HG03432 (cell line): ENCODE measurements around the gene ABHD17A.
A peak's percentile ranks its signal among the peaks of the same experiment; 100 is the strongest.
"Not testable (repeated sequence)": the region's sequence is repeated elsewhere in the genome, so short reads cannot be mapped to it uniquely, and the experiment has no call there.

Experiments used
- ATAC-seq: cut with Tn5 transposase; IDR thresholded peaks from one replicate; pipeline ENCODE4 v1.9.1; 2021; ENCODE audit warnings: mild to moderate bottlenecking, moderate library complexity; ENCODE audit not compliant: unreplicated experiment

ABHD17A gene

GRCh38 chr19:1911098-1911497 is 25.8 kb upstream of the ABHD17A start:
- no peak for ATAC-seq

GRCh38 chr19:1910177-1910576 is 24.9 kb upstream of the ABHD17A start:
- ATAC-seq: no peak

GRCh38 chr19:1909761-1910080 is 24.4 kb upstream of the ABHD17A start:
- ATAC-seq: no peak

DNA sequence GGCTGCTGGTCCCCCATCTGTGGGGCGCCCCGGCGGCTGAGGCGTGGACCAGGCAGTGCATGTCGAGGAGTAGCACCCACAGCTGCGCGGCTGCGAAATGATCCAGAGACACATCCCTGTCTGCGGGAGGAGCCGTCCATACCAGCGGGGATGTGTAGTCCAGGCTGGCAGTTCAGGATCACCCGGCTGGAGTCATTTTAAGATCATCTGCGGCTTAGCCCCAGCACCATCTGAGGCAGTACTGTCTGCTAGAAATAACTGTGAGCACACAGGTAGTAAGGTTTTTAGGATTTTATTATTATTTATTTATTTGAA is 23.0 kb upstream of the ABHD17A start:
- ATAC-seq: no peak

DNA sequence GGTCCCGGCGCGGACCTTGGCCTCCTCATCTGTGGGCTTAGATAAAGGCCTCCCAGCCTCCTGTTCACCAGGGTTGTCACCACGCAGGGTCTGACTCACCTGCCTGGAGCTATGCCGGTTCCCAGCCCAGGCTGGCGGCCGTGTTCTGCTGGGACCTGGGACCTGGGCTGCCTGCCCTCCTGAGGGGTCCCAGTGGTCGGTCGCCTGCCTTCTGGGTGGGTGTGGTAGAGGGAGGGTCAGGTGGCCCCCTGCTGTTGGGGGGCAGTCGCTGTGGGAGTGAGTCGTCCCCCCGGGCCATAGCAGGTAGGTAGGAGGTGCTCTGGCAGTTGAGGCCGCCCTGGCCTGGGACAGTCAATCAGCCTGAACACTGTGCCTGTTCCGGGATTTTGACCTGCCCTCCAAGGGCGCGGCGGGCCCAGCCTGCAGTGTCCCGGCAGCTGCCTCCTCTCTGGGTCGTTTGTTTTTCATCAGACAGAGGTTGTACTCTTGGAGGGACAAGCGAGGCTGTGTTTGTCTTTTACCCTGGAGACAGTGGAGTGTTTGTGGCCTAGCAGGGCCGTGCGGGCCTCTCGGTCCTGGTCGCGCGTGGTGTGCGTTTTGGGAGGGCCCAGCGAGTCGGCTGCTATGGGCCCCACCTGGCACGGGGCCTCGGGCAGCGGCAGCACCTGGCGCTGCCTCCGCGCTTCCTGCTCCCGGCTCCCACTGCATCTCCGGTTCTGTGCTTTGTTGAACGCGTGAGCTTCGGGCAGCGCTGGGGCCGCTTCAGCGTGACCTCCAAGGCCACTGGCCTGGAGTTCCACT is 22.5 kb upstream of the ABHD17A start:
- no peak for ATAC-seq

DNA sequence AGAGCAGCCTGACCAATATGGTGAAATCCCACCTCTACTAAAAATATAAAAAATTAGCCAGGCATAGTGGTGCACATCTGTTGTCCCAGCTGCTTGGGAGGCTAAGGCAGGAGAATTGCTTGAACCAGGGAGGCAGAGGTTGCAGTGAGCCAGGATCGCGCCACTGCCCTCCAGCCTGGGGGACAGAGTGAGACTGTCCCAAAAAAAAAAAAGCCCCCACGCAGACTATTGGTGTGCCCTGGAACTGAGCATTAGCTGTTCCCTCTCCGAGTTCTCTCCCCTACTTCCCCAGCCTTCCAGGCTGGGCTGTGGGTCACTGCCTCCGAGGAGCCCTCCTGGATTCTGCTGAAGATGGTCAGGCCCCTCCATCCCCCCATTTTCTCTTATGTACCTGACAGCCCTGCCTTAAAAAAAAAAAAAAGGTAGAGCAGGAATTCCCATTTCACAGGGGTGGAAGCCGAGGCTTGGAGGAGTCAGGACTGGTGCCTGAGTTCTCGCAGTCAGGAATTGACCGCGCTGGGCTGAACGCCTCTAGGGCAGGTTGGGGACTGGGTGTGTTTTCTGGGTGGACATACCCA is 21.8 kb upstream of the ABHD17A start:
- no peak for ATAC-seq

- ATAC-seq: no peak
Observed at GRCh38 chr19:1905863-1906375, 20.6 kb upstream of the ABHD17A start.

- peak; percentile 78 for ATAC-seq
Observed at GRCh38 chr19:1905110-1905862, 20.0 kb upstream of the ABHD17A start, which contains the start of the genes ADAT3 and SCAMP4. TSS of gene ADAT3 (plus strand) at chr19:1905399. CDS start at chr19:1912048, 6,649 bp downstream. TSS of gene SCAMP4 (plus strand) at chr19:1905399. CDS start at chr19:1915020, 9,621 bp downstream.

DNA sequence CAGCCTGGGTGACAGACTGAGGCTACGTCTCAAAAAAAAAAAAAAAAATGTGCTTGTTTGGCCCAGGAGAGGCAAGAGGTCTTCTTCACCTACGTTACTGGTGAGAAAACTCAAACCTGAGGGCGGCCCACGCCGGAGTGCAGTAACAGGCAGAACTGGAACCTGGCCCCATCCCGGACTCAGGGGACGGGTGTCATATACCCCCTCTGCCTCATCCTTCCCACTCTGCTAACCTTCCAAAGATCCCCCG is 19.5 kb upstream of the ABHD17A start:
- peak; percentile 3 for ATAC-seq

- no peak for ATAC-seq
Observed at GRCh38 chr19:1902923-1903322, 17.6 kb upstream of the ABHD17A start.

DNA sequence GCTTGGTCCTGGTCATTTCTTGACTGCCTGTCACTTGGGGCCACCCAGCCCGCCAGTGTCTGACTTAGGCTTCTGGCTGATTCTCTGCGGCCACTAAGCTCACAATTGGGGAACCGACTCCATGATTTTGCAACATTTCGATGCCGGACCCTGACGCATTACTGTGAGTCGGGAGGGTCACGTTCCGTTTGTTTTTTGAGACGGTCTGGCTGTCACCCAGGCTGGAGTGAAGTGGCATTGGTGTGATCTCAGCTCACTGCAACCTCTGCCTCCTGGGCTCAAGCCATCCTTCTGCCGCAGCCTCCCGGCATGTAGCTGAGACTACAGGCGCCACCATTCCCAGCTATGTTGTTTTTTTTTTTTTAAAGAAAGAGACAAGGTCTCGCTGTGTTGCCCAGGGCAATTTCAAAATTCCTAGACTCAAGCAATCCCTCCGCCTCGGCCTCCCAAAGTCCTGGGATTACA is 16.7 kb upstream of the ABHD17A start:
- no peak for ATAC-seq

GRCh38 chr19:1896508-1896907 is 11.2 kb upstream of the ABHD17A start:
- no peak for ATAC-seq

DNA sequence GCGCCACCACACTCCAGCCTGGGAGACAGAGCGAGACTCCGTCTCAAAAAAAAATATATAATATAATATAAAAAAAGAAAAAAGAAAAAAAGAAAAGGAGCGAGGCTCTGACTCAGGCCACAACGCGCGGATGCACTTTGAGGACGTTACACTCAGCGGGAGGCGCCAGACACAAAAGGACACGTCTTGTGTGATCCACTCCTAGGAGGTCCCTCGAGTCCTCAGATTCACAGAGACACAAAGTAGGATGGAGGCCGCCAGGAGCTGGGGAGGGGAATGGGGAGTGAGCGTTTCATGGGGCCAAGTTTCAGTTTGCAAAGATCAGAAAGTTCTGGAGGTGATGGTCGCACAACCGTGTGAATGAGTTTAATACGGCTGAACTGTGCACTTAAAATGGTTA is 8.5 kb upstream of the ABHD17A start:
- no peak for ATAC-seq

GRCh38 chr19:1889907-1890306 is 4.6 kb upstream of the ABHD17A start:
- ATAC-seq: no peak

GRCh38 chr19:1888385-1888784 is 3.1 kb upstream of the ABHD17A start:
- no peak for ATAC-seq

- not testable (repeated sequence) for ATAC-seq
Observed at GRCh38 chr19:1886360-1886759, 1.1 kb upstream of the ABHD17A start.

- peak; percentile 26 for ATAC-seq
Observed at GRCh38 chr19:1884719-1885334, 469 bp downstream of the ABHD17A start.

DNA sequence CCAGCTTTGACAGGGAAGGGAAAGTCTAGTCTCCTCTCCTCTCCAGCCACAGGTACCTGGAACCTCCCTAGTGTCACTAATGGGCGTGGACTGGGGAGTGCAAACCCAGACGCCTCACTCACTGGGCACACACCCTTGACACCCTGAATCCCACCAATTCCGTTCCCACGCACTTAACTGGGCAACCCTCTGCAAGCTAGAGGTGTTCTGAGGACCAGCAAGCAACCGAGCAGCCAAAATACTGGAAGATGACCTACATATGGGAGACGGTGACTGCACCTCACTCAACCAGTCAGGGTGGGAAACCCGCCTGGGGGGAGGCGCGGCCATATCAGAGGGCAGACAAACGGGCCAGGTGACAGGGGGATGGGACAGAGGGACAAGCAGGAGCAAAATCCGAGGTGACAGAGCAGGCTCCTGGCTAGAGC is 991 bp downstream of the ABHD17A start:
- no peak for ATAC-seq

DNA sequence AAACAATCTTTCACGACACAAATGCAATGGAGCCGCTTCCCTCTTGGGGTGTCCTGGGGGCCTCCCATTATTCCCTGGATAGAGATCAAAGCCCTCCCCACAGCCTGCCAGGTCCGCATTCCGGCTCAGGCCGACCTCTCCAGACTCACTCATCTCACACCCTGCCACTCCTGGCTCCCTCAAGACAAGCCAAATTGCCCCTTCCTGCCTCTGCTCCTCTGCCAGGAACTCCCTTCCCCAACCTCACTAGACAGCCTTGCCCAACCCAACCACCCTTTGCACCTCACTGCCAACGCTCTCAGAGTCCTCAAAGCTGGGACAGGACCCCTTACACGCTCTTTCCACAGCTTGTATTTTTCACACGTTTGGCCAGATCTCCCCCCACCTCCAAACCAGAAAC is 1.5 kb downstream of the ABHD17A start:
- ATAC-seq: no peak

GRCh38 chr19:1882786-1883692 is 2.3 kb downstream of the ABHD17A start:
- no peak for ATAC-seq
